ENCODE results near the gene MPG.

The MPG gene

GRCh38 chr16:78444-79150 is 572 bp downstream of the MPG start:
- TF ChIP-seq POLR2AphosphoS5 (IDR thresholded peaks at IDR 0.05; ENCODE audit: low read depth, low read length) (peak; percentile 33), SIN3A (IDR thresholded peaks at IDR 0.05; ENCODE audit: borderline replicate concordance, insufficient read depth, low read length) (no peak)

DNA sequence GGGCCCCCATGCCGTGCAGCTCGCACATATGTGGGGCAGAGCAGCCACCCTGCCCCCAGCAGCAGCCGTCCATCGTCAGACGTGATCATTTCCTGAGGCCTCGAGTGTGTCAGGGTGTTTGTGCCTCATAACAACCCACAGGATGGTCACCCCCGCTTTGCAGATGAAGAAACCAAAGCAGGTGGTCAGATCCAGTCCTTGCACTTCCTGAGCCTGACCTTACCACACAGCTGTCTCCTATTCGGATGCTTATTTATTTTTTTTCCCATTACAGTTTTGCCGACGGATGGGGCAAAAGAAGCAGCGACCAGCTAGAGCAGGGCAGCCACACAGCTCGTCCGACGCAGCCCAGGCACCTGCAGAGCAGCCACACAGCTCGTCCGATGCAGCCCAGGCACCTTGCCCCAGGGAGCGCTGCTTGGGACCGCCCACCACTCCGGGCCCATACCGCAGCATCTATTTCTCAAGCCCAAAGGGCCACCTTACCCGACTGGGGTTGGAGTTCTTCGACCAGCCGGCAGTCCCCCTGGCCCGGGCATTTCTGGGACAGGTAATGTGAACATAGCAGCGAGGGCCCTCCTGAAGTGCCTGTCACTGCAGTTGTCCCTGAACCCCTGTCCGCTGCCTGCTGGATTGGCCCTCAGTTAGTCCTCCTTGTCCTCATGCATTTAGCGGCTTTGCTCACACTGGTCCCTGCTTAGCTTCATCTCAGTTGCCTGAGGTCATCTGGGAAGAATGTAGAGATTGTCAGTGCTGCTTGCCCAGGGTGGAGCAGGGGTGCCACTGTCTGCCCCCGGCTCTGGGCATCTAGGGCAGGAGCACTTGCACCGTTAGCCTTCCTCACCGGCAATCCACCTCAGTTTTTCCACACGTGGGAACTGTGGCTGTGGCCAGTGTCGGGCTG is 1.4 kb downstream of the MPG start:
- TF ChIP-seq REST (IDR thresholded peaks at IDR 0.05; ENCODE audit: insufficient read depth in 1 of 2, low read depth in 2 of 2, low read length in 2 of 2) (no peak), FOXP2 (optimal IDR thresholded peaks at IDR 0.05; ENCODE audit: borderline replicate concordance, extremely low read depth, extremely low read length, insufficient read depth) (no peak), SIN3A (IDR thresholded peaks at IDR 0.05; ENCODE audit: borderline replicate concordance, insufficient read depth, low read length) (no peak), POLR2AphosphoS5 (IDR thresholded peaks at IDR 0.05; ENCODE audit: low read depth, low read length) (no peak; the same call in 1 of the 2 replicates), TAF1 (IDR thresholded peaks at IDR 0.05; ENCODE audit: borderline replicate concordance, insufficient read depth, low read length) (no peak)

- TF ChIP-seq SIN3A (IDR thresholded peaks at IDR 0.05; ENCODE audit: borderline replicate concordance, insufficient read depth, low read length) (no peak), POLR2AphosphoS5 (IDR thresholded peaks at IDR 0.05; ENCODE audit: low read depth, low read length) (no peak), FOXP2 (optimal IDR thresholded peaks at IDR 0.05; ENCODE audit: borderline replicate concordance, extremely low read depth, extremely low read length, insufficient read depth) (no peak), REST (IDR thresholded peaks at IDR 0.05; ENCODE audit: insufficient read depth in 1 of 2, low read depth in 2 of 2, low read length in 2 of 2) (no peak)
These were observed 5.1 kb downstream of the MPG start for GRCh38 chr16:83060-83603.

DNA sequence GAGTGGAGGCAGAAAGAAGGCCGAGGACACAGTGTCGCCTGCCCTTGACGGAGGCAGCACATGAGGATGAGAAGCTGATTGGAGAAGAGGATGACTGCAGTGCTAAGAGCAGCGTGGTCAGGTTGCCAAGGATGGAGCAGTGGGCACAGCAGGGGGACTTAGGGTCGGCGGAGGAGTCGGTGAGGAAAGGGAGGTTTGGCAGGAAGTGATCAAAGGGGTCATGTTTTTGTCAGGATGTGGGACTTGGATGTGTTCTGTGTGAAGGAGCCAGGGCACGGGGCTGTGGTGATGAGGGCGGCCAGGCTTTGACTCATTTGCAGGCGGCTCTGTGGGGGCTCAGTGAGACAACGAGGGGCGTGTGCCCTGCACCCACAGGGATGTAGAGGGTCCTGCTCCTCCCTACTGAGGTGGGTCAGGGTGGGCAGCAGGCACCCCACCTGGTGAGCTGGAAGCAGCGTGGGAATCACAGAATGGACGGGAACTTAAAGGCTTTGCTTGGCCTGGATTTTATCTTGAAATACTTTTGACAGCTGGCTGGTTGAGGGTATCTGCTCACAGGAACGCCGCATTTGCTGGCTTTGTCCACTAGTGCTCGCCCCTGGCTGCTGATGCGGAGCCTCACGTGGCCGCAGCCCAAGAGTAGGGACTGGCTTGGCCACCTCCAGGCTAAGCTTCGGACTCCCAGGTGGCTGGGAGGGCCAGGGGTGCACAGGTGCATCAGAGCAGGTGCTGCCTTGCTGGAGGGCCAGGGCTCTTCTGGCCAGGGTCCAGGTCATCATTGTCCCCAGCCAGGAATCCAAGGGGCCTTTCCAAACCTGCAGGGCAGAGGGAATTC is 6.0 kb downstream of the MPG start:
- no peak for TF ChIP-seq SIN3A (IDR thresholded peaks at IDR 0.05; ENCODE audit: borderline replicate concordance, insufficient read depth, low read length)
- no peak for TF ChIP-seq FOXP2 (optimal IDR thresholded peaks at IDR 0.05; ENCODE audit: borderline replicate concordance, extremely low read depth, extremely low read length, insufficient read depth)
- TF ChIP-seq POLR2AphosphoS5 (IDR thresholded peaks at IDR 0.05; ENCODE audit: low read depth, low read length): no peak
- no peak for TF ChIP-seq TAF1 (IDR thresholded peaks at IDR 0.05; ENCODE audit: borderline replicate concordance, insufficient read depth, low read length)
- no peak for TF ChIP-seq REST (IDR thresholded peaks at IDR 0.05; ENCODE audit: insufficient read depth in 1 of 2, low read depth in 2 of 2, low read length in 2 of 2)

Data from PFSK-1 (cell line).